HG02798 (cell line): ENCODE measurements around the gene CUX1.
"Not testable (repeated sequence)": the region's sequence is repeated elsewhere in the genome, so short reads cannot be mapped to it uniquely, and the experiment has no call there.

Source experiments
- ATAC-seq: cut with Tn5 transposase; IDR thresholded peaks from one replicate; pipeline ENCODE4 v1.9.1; 2021; ENCODE audit warnings: mild to moderate bottlenecking; ENCODE audit not compliant: unreplicated experiment, poor library complexity

CUX1 gene

DNA sequence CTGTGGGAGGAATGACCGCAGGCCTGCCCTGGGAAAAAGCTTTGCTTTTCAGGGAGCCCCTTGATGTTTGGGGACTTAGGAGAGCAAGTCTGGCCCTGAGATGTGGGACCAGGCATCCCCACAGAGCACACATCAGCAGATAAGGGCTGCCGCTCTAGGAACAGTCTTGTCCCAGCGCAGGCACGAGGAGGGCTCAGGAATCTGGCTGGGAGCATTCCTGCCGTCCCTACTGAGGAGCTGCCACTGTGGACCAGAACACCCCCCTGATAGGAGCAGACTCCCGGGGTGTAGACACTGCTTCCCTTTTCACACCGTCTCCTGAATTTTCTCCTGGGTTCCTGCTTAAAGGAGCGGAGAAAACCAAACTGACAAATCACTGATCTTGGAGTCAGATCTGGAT, 232.3 kb downstream of the CUX1 start:
- no peak for ATAC-seq

DNA sequence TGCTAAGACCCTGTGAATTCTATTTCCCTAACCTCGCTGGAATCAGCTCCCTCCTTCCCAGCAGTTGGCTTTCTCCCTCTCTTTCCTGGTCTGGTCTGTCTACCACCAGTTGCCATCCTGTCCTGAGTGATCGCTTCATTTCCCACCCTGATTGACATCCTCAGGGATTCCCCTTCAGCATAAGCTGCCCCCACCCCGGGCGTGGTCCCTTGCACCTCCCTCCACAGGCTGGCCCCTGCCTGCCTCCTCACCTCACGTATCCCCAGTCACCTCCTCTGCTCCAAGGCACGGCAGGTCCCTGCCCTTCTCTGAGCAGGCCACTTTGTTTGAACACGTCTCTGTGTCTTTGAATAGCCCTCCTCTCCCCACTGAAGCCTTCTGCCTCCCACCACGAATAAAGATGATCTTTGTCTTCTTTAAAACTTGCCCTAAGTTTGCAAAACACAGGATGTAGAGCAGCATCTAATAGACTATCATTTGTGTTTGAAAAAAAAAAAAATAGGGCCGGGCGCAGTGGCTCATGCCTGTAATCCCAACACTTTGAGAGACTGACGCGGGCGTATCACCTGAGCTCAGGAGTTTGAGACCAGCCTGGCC, 233.5 kb downstream of the CUX1 start:
- no peak for ATAC-seq

DNA sequence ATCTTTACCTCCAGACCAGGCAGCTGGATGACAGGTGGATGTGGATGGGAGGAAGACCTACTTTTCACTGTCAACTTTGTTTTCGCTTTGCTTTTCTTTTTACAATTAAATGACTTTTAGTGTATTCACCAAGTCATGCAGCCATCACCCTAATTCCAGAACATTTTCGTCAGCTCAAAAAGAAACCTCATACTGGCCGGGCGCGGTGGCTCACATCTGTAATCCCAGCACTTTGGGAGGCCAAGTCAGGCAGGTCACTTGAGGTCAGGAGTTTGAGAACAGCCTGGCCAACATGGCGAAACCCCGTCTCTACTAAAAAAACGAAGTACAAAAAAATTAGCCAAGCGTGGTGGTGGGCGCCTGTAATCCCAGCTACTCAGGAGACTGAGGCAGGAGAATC, 234.3 kb downstream of the CUX1 start:
- ATAC-seq = not testable (repeated sequence)

DNA sequence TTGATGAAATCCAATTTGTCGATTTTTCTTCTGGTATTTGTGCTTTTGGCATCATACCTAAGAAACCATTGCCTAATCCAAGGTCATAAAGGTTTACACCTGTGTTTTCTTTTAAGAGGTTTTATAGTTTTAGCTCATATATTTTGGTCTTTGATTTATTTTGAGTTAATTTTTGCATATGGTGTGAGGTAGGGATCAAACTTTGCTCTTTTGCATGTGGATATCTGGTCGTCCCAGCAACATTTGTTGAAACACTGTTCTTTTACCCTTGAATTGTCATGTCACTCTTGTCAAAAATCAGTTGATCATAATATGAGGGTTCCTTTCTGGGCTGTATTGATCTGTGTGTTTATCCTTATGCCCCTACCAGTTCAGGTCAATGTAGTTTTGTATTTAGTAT, 236.7 kb downstream of the CUX1 start:
- no peak for ATAC-seq

DNA sequence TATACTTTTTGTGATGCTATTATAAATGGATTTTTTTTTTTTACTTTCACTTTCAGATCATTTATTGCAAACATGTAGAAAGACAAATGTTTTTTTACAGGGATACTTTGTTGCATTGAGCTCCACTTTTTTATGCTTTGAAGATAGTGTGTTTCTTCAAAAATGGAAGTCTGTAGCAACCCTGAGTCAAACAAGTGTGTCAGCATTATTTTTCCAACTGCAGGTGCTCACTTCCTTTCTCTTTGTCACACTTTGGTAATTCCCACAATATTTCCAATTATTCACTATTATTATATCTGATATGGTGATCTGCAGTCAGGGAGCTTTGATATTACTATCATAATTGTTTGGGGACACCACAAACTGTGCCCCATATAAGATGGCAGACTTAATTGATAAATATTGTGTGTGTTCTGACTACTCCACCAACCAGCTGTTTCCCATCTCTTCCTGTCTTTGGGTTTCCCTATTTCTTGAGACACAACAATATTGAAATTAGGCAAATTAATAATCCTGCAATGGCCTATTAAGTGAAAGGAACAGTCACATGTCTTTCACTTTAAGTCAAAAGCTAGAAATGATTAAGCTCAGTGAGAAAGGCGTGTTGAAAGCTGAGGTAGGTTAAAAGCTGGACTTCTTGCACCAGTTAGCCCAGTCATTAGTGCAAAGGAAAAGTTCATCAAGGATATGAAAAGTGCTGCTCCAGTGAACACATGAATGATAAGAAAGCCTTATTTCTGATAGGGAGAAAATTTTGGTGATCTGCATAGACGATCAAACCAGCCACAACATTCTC, 238.0 kb downstream of the CUX1 start:
- no peak for ATAC-seq

DNA sequence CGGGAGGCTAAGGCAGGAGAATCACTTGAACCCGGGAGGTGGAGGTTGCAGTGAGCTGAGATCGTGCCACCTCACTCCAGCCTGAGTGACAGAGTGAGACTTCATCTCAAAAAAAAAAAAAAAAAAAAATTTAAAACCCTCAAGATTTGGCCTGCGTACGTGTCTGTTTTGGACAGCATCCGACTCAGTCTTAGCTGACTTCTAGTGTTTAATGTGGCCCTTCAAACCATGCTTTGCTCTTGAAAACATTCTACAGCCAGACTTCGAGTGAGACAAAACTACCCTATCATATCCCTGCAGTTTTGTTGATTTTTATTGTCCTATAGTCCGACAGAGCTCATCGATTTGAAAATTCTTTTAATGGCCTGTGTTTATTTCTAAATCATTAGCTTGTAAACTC, 242.1 kb downstream of the CUX1 start:
- no peak for ATAC-seq

DNA sequence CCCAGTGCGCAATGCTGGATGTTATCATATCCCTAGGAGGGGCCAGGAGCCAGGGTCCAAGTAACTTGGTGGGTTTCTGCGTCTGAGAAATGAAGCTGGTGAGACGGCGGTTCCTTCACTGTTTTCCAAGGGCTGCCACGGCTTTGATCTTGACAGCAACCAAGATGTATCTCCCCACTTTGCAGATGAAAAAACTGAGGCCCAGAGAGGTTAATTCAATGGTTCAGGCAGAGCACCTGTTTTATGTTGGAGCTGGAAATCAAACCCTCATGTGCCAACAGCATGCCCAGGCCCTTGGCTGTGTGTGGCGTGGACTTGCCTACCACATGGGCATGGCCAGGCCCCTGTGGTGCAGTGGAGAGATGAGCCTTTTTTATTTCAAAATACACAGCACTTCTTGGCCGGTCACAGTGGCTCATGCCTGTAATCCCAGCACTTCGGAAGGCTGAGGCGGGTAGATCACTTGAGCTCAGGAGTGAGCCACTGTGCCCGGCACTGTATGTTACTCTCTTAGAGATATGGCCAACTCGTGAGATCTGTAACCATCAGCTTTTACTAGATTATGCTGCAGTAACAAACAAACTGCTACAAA, 244.0 kb downstream of the CUX1 start:
- no peak for ATAC-seq

DNA sequence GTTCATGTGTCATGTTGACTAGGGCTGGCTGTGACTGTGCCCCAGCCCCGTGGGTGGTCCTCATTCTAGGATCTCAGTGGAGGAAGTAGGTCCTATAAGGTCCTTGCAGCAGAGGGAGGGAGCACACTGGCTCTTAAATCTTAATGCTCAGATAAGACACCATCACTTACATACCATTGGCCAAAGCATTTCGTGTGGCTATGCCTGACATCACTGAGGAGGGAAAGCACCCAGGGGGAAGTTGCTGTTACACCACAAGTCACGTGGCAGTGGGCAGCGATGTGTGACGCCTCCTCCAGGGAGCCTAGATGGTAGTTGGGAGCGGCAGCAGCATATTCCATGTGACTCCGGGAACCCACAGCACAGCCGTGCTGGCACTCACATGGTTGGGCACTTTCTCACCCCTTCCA, 244.6 kb downstream of the CUX1 start:
- peak; percentile 85 for ATAC-seq

DNA sequence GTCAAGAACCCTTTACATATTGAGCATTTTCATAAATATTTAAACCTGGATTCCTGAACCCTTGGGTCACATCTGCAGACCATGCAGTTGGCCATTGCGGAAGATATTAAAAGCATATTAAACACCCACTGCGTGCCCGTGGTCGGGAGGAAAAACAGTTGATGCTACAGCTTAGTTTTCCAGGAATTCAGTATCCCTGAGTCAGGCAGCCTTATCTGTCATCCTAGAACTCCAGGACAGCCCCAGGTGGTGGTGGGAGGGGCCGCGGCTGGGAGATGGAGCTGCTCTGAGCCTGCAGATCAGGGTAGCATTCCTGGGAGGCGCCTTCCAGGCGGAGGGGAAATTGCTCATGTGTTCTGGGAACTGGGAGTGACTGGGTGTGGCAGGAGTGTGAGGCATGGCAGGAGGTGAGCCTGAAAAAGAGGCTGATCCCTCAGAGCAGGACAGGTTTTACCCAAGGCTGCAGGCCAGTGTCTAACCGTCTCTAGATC, 246.3 kb downstream of the CUX1 start:
- ATAC-seq = no peak

DNA sequence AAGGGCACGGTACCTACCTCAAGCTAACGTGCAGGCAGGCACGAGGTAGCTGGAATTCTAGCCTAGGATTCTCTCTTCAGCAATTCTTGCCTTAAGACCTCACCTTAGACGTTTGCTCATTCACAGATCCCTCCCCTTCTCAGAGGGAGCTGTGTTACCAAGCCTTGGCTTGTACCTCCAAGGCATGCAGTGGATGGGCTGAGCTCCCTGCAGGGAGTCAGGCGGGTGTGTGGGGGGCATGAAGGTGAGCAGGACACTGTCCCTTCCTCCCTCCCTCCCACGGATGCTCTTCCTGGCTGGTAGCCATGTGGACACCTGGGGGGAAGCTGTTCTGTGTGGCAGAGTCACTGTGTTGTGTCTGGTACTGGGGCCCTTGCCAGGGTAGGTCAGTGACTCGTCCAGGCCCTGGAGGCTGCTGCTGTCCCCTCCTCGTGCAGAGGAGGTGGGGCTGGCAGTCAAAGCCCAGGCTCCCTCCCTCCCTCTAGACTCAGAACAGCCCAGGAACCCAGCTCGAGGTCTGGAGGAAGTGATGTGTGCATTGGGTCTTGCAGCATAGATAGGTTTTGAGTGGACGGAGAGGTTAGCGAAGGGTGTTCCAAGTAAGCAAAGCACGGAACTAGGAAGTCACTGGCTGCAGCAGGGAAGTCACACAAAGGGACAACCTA, 247.1 kb downstream of the CUX1 start:
- no peak for ATAC-seq

DNA sequence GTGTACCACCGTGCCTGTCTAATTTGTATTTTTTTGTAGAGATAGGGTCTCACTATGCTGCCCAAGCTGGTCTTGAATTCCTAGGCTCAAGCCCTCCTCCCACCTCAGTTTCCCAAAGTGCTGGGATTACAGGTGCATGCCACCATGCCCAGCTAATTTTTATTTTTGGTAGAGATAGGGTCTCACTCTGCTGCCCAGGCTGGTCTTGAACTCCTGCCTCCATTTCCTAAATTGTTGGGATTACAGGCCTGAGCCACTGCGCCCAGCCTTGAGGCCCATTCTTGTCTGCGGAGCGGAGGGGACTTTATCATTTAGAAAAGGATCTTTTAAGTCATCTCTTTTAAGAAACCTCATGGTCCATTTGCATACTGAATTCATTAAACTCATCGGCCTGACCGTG, 247.8 kb downstream of the CUX1 start:
- no peak for ATAC-seq

DNA sequence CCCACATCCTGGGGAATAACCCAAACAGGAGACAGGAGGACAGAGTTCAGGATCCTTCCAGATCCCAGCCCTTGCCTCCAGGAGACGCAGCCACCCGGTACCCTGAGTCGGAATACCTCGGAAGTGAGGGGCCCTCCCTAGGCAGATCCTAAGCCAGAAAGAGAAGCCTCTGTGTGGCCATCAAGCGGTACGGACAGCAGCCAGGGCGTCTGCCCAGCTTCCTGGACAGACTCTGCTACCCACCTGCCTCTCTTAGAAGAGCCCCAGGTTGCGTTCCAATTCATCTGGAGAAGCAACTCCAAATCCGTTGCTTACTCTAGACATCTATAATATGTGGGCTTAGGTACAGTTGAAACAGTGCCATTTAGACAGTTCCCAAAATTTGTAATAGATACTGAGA, 249.1 kb downstream of the CUX1 start:
- ATAC-seq = no peak

DNA sequence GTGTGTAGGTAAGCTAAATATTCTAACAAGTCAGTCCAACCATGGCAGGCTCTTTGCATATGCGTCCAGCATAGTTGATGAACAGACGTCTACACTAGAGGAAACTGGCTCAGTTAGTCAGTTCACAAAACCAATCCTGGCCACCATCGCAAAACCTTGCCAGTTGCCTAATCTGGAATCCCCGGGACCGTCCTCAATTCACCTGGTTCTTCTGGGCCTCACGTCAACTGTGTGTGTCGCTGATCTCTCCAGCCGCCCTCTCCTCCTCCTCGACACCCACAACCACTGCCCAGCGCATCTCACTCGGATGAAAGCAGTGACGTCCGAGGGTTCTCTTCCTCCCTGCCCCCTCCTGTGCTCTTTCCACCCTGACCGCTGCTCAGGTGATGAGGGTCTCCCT, 251.4 kb downstream of the CUX1 start:
- no peak for ATAC-seq

DNA sequence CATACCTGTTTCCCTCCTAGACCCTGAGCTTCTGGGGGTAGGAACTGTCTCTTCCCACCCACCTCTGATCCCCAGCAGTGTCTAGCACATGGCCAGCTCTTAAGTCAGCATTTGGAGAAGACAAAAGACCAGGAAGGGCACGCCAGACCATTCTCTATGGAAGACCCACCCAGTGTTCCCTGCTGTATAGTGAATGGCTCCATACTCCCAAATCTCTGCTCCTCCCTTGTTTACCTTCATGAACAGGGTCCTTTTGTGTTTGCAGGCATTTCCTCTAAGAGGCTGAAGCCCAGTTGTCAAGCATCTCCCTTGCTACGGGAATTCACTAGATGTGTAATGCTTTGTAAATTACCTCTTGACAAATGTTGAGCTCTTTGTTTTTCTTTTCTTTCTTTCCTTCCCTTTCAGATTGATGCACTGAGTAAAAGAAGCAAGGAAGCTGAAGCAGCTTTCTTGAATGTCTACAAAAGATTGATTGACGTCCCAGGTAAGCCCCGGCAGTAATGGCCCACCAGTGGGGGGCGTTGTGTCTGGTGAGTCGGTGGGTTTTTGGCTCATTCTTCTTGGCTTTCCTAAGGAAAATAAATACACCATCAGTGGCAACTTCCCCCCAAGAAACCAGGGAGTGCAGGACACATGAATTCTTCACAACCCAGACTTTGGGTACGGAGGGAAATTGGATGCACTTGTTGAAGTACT, 252.7 kb downstream of the CUX1 start:
- ATAC-seq = no peak

DNA sequence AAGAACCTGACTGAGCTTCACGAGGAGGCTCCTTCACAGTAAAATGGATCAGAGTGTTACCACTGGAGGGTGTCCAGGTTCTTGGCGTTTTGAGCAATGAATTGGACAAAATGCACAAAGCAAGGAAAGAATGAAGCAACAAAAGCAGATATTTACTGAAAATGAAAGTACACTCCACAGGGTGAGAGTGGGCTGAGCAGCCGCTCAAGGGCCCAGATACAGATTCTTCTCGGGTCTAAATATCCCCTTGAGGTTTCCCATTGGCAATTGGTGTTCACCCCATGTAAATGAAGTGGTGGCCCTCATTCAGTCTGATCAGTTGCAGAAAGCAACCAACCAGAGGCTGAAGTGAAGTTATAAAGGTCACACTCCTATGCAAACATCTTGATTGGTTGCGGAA, 254.6 kb downstream of the CUX1 start:
- ATAC-seq = no peak

DNA sequence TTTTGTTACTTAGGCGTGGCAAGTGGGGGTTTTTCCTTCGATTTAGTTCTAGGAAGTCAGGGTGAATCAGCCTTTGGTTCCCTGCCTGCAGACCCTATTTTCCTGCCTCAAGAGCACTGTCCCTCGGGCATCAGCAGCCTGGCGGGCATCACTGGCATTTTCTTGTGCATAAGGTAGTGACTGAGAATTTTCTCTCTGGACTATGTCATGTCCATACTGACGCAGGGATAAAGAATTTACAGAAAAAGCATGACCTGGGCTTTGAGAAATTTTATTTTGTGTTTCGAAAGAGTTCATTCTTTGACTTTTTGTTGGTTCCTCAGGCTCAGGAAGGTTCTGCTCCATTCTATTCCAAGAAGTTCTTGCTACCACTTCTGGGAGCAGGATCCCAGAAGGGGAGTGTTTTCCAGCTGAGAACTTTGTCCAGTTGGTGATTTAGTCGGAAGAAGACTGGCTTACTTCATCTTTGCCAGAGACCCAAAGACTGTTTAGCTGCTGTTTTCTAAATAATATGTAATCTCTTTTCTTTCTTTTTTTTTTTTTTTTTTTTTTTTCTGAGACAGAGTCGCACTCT, 255.3 kb downstream of the CUX1 start:
- no peak for ATAC-seq

DNA sequence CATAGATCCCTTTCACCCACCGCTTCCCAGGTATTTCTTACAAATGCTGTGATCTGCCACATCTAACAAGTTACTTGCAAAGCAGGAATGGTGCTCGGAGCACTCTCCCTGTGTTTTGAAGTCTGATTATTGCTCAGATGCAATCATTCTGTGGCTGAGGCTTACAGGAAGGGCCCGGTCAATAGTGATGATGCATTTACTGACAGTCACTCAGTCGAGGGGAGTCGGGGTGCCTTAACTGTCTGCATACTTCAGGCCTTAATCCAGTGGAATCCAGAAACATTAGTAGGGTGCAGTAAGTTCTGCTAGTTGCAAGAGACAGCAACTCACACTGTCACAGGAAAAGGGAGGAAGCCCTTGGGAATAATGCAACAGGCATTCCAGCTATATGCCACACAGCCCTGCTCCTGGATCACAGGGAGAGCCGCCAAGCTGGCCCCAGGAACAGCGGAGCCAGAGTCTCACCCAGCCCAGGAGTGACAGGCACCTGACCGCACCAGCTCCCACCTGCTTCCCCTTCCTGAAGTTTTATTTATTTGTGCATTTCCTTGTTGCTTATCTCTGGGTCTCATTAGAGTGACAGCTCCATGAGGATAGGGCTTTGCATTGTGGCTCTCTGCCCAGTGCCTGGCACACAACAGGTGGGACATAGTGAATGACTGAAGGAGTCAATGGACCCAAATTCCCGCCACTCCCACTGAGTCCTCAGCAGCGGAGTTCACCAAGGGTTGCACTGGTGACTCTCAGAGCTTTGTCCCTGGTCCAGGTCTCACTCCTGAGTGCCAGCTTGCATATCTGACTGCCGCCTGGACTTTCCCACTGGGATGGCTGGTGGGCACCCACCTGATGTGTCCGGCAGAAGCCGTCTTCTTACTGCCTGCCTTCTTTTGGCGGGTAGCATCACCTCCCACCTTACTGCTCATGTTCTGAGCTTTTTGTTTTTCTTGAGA, 256.8 kb downstream of the CUX1 start:
- ATAC-seq = no peak

DNA sequence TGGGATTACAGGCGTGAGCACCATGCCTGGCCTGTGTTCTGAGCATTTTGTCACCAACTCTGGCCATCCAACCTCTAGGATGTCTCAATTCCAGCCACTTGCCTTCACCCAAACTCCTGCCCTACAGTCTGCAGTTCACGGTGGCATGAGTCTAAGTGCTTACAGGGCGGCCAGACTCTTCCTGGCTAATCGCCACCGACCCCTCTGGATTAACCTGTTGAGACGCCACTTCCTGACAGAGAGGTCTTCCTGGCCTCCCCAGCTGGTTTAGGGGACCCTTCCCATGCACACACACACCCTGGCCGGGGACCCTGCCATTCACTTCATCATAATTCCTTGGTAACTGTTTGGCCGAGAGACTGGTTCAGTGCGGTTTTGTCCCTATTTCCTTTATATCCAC, 257.7 kb downstream of the CUX1 start:
- ATAC-seq = no peak

DNA sequence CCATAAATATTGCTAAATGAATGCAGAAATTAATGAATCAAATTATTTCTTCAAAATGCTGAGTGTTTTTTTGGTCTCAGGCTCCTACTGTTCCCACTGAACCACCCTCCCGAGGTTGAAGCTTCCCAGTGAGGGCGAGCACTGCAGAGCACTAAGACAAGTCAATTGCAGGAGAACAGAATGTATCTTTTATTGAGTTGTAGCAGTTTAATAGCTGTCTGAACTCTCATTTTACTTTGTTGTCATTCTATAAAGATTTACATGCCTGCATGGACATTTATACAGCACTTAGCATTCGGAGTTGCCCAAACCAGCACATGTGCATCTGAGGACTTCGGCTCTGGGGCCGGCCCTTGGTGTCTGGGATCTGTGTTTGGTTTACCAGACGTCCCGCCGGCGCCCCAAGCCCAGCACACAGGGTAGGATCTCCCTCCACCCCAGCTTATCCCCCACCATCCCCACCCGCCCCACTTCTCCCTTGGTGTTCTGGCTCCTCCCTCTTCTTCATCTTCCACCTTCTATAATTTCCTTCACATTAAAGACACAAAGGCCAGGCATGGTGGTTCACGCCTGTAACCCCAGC, 258.2 kb downstream of the CUX1 start:
- ATAC-seq = no peak
